ENCODE results near the gene WDR7. TPM values are rescaled to one million over a fixed set of nuclear protein-coding genes. Genes with fewer than 3 reads are reported as not detected.

The WDR7 gene
- total RNA-seq, 4 donors from 2014 or later, result 22.6 to 39.0 (median 31.2) TPM

- Histone ChIP-seq H3K4me3 (no peak overlapping the region), H3K27ac (no peak overlapping the region), H3K27me3 (no peaks in the 10 kb centered on the region), H3K9me3 (no peaks in the 10 kb centered on the region), H3K36me3 (peaks cover 0 to 14% (median 0%) of the 10 kb centered on the region in 3 donors), H3K4me1 (peaks cover 0 to 6% (median 0%) of the 10 kb centered on the region in 4 donors)
- whole genome bisulfite sequencing, 2 donors, result 73 to 97% methylated on average over 3 of the region's 3 CpGs
- TF ChIP-seq POLR2A (IDR thresholded peaks at IDR 0.05) (no peak), CTCF (IDR thresholded peaks at IDR 0.05) (no peak), EP300 (IDR thresholded peaks at IDR 0.05) (no peak)
- DNase-seq (ENCODE audit: low spot score in 2 of 2), result no peak
These were observed 367.7 kb downstream of the WDR7 start for GRCh38 chr18:57018845-57019244.

GRCh38 chr18:57022716-57023115 is 371.6 kb downstream of the WDR7 start:
- 63 to 88% methylated on average over 4 of the region's 4 CpGs for WGBS, 2 donors
- H3K9me3 ChIP-seq, result no peaks in the 10 kb centered on the region
- peaks cover 0 to 32% (median 8%) of the 10 kb centered on the region in 3 donors for H3K36me3 ChIP-seq
- H3K4me3 ChIP-seq, result no peak overlapping the region
- no peaks in the 10 kb centered on the region for H3K27me3 ChIP-seq
- H3K4me1 ChIP-seq, result no peaks in the 10 kb centered on the region
- no peak for DNase-seq (ENCODE audit: low spot score in 2 of 2)
- no peak overlapping the region for H3K27ac ChIP-seq
- TF ChIP-seq EP300 (IDR thresholded peaks at IDR 0.05) (no peak), POLR2A (IDR thresholded peaks at IDR 0.05) (no peak), CTCF (IDR thresholded peaks at IDR 0.05) (no peak)

- DNase-seq (ENCODE audit: low spot score in 2 of 2), result no peak
- Histone ChIP-seq H3K36me3 (peaks cover 0 to 38% (median 8%) of the 10 kb centered on the region in 3 donors), H3K4me1 (no peaks in the 10 kb centered on the region), H3K4me3 (no peak overlapping the region), H3K27ac (no peak overlapping the region), H3K9me3 (no peaks in the 10 kb centered on the region), H3K27me3 (no peaks in the 10 kb centered on the region)
- 39 to 47% methylated on average over 3 of the region's 3 CpGs for WGBS, 2 donors
- TF ChIP-seq POLR2A (IDR thresholded peaks at IDR 0.05) (no peak), EP300 (IDR thresholded peaks at IDR 0.05) (no peak), CTCF (IDR thresholded peaks at IDR 0.05) (no peak)
These were observed 372.2 kb downstream of the WDR7 start for GRCh38 chr18:57023275-57023882.

- 78 to 79% methylated on average over 4 of the region's 4 CpGs for WGBS, 2 donors
- no peak for TF ChIP-seq EP300 (IDR thresholded peaks at IDR 0.05)
- TF ChIP-seq POLR2A (IDR thresholded peaks at IDR 0.05), result no peak
- no peak for TF ChIP-seq CTCF (IDR thresholded peaks at IDR 0.05)
- H3K4me1 ChIP-seq, result no peaks in the 10 kb centered on the region
- H3K4me3 ChIP-seq, result no peak overlapping the region
- H3K9me3 ChIP-seq, result no peaks in the 10 kb centered on the region
- H3K27ac ChIP-seq, result no peak overlapping the region
- H3K36me3 ChIP-seq, result peaks cover 0 to 57% (median 8%) of the 10 kb centered on the region in 3 donors
- H3K27me3 ChIP-seq, result no peaks in the 10 kb centered on the region
- no peak for DNase-seq (ENCODE audit: low spot score in 2 of 2)
These were observed 374.4 kb downstream of the WDR7 start for GRCh38 chr18:57025540-57025939.

- WGBS, 2 donors, result 97% methylated on average over 2 of the region's 2 CpGs
- TF ChIP-seq EP300 (IDR thresholded peaks at IDR 0.05) (no peak), POLR2A (IDR thresholded peaks at IDR 0.05) (no peak), CTCF (IDR thresholded peaks at IDR 0.05) (no peak)
- DNase-seq (ENCODE audit: low spot score in 2 of 2), result no peak
- Histone ChIP-seq H3K4me3 (no peak overlapping the region), H3K27me3 (no peaks in the 10 kb centered on the region), H3K9me3 (no peaks in the 10 kb centered on the region), H3K4me1 (no peaks in the 10 kb centered on the region), H3K36me3 (peaks cover 0 to 57% (median 8%) of the 10 kb centered on the region in 3 donors), H3K27ac (no peak overlapping the region)
These were observed 375.2 kb downstream of the WDR7 start for GRCh38 chr18:57026316-57026715.
